Bronchial epithelial cell (primary cell): ENCODE results near the gene CENPH. TPM values are rescaled to one million over a fixed set of nuclear protein-coding genes. Genes with fewer than 3 reads are reported as not detected.
A peak's percentile ranks its signal among the peaks of the same experiment; 100 is the strongest.
"Not testable (repeated sequence)": the region's sequence is repeated elsewhere in the genome, so short reads cannot be mapped to it uniquely, and the experiment has no call there.

ENCODE experiments used
- DNase-seq: peaks from one replicate; pipeline ENCODE4 v3.0.0-alpha.2; 2010; ENCODE audit warnings: low read depth
- FAIRE-seq: peaks from 2 replicates; lab custom pipeline; 2011; peaks lifted over from hg19 to GRCh38; lab: Jason Lieb, UNC
- H3K27me3 ChIP-seq: 2 replicates; pipeline ENCODE4 v1.5.1; 2011; ENCODE audit warnings: low read length; ENCODE audit not compliant: control insufficient read depth, insufficient read depth
- H3K36me3 ChIP-seq: 2 replicates; pipeline ENCODE4 v1.5.1; 2011; ENCODE audit warnings: low read length; ENCODE audit not compliant: control insufficient read depth, insufficient read depth
- H3K4me3 ChIP-seq: 2 replicates; pipeline ENCODE4 v1.5.1; 2011; ENCODE audit warnings: mild to moderate bottlenecking, low read depth, low read length, control low read depth
- total RNA-seq: library from RNA; depleted of rRNA; stranded (reverse); fragments of >200 nt; gene quantifications from 2 replicates; pipeline ENCODE4 v1.2.1, GENCODE V29; 2014
- TF ChIP-seq, protein P1 (sequence below): IDR thresholded peaks from 2 replicates; pipeline ENCODE4 v1.5.1; 2011; ENCODE audit warnings: mild to moderate bottlenecking, moderate library complexity, low read length, control low read depth, inconsistent platforms; ENCODE audit not compliant: insufficient read depth, severe bottlenecking

CENPH gene
- total RNA-seq, 1 donor from 2014 or later, result 5.0 TPM

DNA sequence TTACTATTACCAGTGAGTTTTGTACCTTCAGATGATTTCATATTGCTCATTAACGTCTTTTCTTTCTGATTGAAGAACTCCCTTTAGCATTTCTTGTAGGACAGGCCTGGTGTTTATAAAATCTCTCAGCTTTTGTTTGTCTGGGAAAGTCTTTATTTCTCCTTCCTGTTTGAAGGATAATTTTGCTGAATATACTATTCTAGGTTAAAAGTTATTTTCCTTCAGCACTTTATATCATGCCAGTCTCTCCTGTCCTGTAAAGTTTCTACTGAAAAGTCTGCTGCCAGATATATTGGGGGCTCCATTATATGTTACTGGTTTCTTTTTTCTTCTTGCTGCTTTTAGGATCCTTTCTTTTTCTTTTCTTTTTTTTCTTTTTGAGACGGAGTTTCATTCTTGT is 58.6 kb downstream of the CENPH start:
- peaks cover 2% of the 10 kb centered on the region for H3K36me3 ChIP-seq
- TF ChIP-seq, protein P1, sequence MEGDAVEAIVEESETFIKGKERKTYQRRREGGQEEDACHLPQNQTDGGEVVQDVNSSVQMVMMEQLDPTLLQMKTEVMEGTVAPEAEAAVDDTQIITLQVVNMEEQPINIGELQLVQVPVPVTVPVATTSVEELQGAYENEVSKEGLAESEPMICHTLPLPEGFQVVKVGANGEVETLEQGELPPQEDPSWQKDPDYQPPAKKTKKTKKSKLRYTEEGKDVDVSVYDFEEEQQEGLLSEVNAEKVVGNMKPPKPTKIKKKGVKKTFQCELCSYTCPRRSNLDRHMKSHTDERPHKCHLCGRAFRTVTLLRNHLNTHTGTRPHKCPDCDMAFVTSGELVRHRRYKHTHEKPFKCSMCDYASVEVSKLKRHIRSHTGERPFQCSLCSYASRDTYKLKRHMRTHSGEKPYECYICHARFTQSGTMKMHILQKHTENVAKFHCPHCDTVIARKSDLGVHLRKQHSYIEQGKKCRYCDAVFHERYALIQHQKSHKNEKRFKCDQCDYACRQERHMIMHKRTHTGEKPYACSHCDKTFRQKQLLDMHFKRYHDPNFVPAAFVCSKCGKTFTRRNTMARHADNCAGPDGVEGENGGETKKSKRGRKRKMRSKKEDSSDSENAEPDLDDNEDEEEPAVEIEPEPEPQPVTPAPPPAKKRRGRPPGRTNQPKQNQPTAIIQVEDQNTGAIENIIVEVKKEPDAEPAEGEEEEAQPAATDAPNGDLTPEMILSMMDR, result no peak
- no peak for FAIRE-seq
- no peak overlapping the region for H3K4me3 ChIP-seq
- no peak for DNase-seq
- no peaks in the 10 kb centered on the region for H3K27me3 ChIP-seq

DNA sequence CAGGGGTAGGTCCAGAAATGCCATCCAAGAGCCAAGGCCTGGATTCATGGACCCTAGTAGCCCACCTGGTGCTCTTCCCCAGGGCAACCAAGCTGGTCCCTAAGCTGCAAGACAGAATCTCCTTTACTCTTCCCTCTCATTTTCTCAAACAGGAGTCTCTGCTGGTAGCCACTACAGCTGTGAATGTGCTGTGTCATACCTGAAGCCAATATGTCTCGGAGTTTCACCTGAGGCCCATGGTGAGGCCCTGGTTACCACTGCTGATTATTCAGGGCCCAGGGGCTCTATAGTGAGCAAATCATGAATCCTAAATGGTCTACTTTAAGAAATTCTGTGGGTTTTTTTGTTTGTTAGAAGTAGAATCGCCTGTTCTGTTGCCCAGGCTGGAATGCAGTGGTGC is 61.2 kb downstream of the CENPH start:
- FAIRE-seq (no peak), DNase-seq (no peak)
- H3K4me3 ChIP-seq, result no peak overlapping the region
- no peaks in the 10 kb centered on the region for H3K27me3 ChIP-seq
- TF ChIP-seq, protein P1, result no peak
- H3K36me3 ChIP-seq, result peaks cover 2% of the 10 kb centered on the region

DNA sequence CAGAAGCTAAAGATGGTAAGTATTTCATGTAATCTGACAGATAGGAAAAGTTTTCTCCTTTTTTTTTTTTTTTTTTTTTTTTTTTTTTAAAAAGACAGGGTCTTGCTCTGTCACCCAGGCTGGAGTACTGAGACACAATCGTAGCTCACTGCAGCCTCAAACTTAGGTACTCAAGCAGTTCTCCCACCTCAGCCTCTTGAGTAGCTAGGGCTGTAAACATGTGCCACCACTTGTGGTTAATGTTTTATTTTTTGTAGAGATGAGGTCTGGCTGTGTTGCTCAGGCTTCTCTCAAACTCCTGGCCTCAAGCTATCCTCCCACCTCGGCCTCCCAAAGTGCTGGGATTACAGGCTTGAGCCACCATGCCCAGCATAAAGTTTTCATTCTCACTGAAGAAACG is 63.1 kb downstream of the CENPH start:
- H3K36me3 ChIP-seq, result peaks cover 2% of the 10 kb centered on the region
- H3K4me3 ChIP-seq, result no peak overlapping the region
- DNase-seq, result no peak
- H3K27me3 ChIP-seq, result no peaks in the 10 kb centered on the region
- FAIRE-seq, result no peak
- TF ChIP-seq, protein P1, result no peak

DNA sequence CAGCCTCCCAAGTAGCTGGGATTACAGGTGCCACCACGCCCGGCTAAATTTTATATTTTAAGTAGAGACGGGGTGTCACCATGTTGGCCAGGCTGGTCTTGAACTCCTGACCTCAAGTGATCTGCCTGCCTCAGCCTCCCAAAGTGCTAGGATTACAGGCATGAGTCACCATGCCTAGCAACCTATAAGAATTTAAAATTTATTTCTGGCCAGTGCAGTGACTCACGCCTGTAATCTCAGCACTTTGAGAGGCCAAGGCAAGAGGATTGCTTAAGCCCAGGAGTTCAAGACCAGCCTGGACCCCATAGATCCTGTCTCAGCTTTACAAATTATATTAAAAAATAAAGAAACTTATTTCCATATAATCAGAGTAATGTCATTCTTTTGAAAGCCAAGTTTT is 66.6 kb downstream of the CENPH start:
- H3K4me3 ChIP-seq, H3K27me3 ChIP-seq, FAIRE-seq, H3K36me3 ChIP-seq: not testable (repeated sequence)
- DNase-seq, result peak; percentile 28

DNA sequence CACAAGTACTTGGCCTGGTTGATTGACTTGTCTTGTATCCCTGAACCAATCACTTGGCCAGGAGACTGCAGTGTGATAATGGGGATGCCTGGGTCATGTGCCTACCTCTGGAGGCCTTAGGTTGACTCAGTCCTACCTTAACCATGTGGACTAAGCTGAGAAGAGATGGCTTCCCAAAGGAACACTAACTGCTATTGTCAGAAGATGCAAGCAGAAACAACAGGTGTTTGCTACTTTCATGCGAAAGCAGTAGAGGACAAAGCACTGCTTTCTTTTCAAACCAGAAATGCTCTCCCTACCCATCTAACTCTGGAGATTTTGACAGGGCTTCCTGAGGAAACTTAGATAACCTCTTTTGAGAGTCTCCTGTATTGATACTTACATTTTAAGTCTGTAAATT is 68.2 kb downstream of the CENPH start:
- DNase-seq (no peak), FAIRE-seq (no peak)
- Histone ChIP-seq H3K36me3 (peaks cover 1% of the 10 kb centered on the region), H3K4me3 (no peak overlapping the region), H3K27me3 (no peaks in the 10 kb centered on the region)
- TF ChIP-seq, protein P1, result no peak

Other genes with a start within 250 kb of the CENPH start
- gene SLC30A5, start 95.6 kb upstream of the CENPH start, total RNA-seq, result 55.3 and 56.2 TPM in 2 replicates
- 6.3 and 7.9 TPM in 2 replicates for gene CCNB1, start 22.4 kb upstream of the CENPH start, total RNA-seq
- 51.5 and 60.8 TPM in 2 replicates for gene CDK7, start 45.3 kb downstream of the CENPH start, total RNA-seq
- 3.4 and 5.5 TPM in 2 replicates for gene CCDC125, start 143.2 kb downstream of the CENPH start, total RNA-seq
- 32.6 and 50.2 TPM in 2 replicates for gene AK6, start 179.9 kb downstream of the CENPH start, total RNA-seq
- gene TAF9, start 179.9 kb downstream of the CENPH start, total RNA-seq, result 66.9 and 150 TPM in 2 replicates
- 17.6 and 23.2 TPM in 2 replicates for gene RAD17, start 180.2 kb downstream of the CENPH start, total RNA-seq
- 19.5 and 28.7 TPM in 2 replicates for gene MARVELD2, start 225.5 kb downstream of the CENPH start, total RNA-seq